LNCaP clone FGC (cell line): ENCODE measurements around the gene TAF1D.

Experiments used
- DNase-seq: peaks from one replicate; pipeline ENCODE4 v3.0.0-alpha.2; 2011; ENCODE audit warnings: low read depth
- H3K4me3 ChIP-seq: 2 replicates; pipeline ENCODE4 v1.5.1; 2011; ENCODE audit warnings: mild to moderate bottlenecking, low read depth, low read length, control low read depth
- CTCF ChIP-seq: IDR thresholded peaks from 2 replicates; pipeline ENCODE4 v1.5.1; 2012; ENCODE audit warnings: mild to moderate bottlenecking; ENCODE audit not compliant: control insufficient read depth, insufficient read depth; ENCODE audit errors: extremely low read depth

The TAF1D gene

GRCh38 chr11:93733474-93733873, 7.8 kb downstream of the TAF1D start:
- DNase-seq, result no peak
- TF ChIP-seq CTCF, result no peak
- no peak overlapping the region for H3K4me3 ChIP-seq

GRCh38 chr11:93732237-93732892, 8.9 kb downstream of the TAF1D start:
- no peak for DNase-seq
- TF ChIP-seq CTCF, result no peak
- no peak overlapping the region for H3K4me3 ChIP-seq

GRCh38 chr11:93730108-93731107, 10.9 kb downstream of the TAF1D start:
- H3K4me3 ChIP-seq, result no peak overlapping the region
- no peak for TF ChIP-seq CTCF
- no peak for DNase-seq

GRCh38 chr11:93729129-93729616, 12.1 kb downstream of the TAF1D start:
- H3K4me3 ChIP-seq, result no peak overlapping the region
- DNase-seq, result no peak
- TF ChIP-seq CTCF, result no peak

- DNase-seq, result no peak
- H3K4me3 ChIP-seq, result no peak overlapping the region
Observed at GRCh38 chr11:93728792-93729128, 12.5 kb downstream of the TAF1D start.

More at GRCh38 chr11:93728792-93729128, 12.5 kb downstream of the TAF1D start:
- TF ChIP-seq CTCF, result no peak
